PFSK-1 (cell line): ENCODE results near the gene PDCD7.

Source experiments
- FOXP2 ChIP-seq: optimal IDR thresholded peaks from 2 replicates; pipeline ENCODE3; 2011; ENCODE audit warnings: borderline replicate concordance, control low read depth, inconsistent platforms; ENCODE audit not compliant: insufficient read depth; ENCODE audit errors: extremely low read length, extremely low read depth
- POLR2AphosphoS5 ChIP-seq: IDR thresholded peaks from 2 replicates; pipeline ENCODE4 v1.6.1; 2012; ENCODE audit warnings: low read depth, mild to moderate bottlenecking, control low read depth, low read length, moderate library complexity
- SIN3A ChIP-seq: IDR thresholded peaks from 2 replicates; pipeline ENCODE4 v1.6.1; 2012; ENCODE audit warnings: mild to moderate bottlenecking, low read length, moderate library complexity, borderline replicate concordance; ENCODE audit not compliant: insufficient read depth
- TAF1 ChIP-seq: IDR thresholded peaks from 2 replicates; pipeline ENCODE4 v1.6.1; 2012; ENCODE audit warnings: low read length, control low read depth, borderline replicate concordance; ENCODE audit not compliant: insufficient read depth

- TF ChIP-seq SIN3A (no peak), TAF1 (no peak), POLR2AphosphoS5 (no peak), FOXP2 (no peak)
Measured at GRCh38 chr15:65076486-65077290, 56.9 kb downstream of the PDCD7 start, which contains the start of gene KBTBD13.
